NB4 (cell line): ENCODE data around the gene SAP25.
"Not testable (repeated sequence)": the region's sequence is repeated elsewhere in the genome, so short reads cannot be mapped to it uniquely, and the experiment has no call there.

ENCODE experiments used
- CTCF ChIP-seq: IDR thresholded peaks from one replicate; pipeline ENCODE4 v1.5.1; 2012; ENCODE audit warnings: low read depth, low read length
- MAX ChIP-seq: IDR thresholded peaks from 2 replicates; pipeline ENCODE4 v1.6.1; 2011; ENCODE audit warnings: low read depth, low read length
- MYC ChIP-seq: IDR thresholded peaks from 2 replicates; pipeline ENCODE4 v1.6.1; 2011; ENCODE audit warnings: low read depth, low read length
- POLR2A ChIP-seq: IDR thresholded peaks from 2 replicates; pipeline ENCODE4 v1.6.1; 2011; ENCODE audit warnings: mild to moderate bottlenecking; ENCODE audit not compliant: insufficient read length; ENCODE audit errors: extremely low read depth

DNA sequence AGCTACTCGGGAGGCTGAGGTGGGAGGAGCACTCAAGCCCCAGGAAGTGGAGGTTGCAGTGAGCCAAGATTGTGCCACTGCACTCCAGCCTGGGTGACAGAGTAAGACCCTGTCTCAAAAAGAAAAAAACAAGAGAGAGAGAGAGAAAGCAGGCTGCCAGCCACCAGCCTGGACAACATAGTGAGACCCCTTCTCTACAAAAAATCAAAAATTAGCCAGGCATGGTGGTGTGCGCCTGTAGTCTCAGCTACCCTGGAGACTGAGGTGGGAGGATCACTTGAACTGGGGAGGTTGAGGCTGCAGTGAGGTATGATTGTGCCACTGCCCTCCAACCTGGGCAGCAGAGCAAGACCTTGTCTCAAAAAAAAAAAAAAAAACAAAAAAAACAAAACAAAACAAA is 37.0 kb downstream of the SAP25 start:
- TF ChIP-seq POLR2A, CTCF, MAX, MYC: not testable (repeated sequence)
